Stimulated activated effector memory CD8-positive, alpha-beta T cell treated with anti-CD3 and anti-CD28 coated beads, Interleukin-12 subunit alpha, Interleukin-12 subunit beta, amount 100 ng/mL, for 72 hours (primary cell): ENCODE measurements around the gene MAP7D3.
A peak's percentile ranks its signal among the peaks of the same experiment; 100 is the strongest.

ENCODE experiments used
- ATAC-seq: fragments of 150-1000 bp; cut with Tn5 transposase; 2 replicates; pipeline ENCODE4 v1.10.0; 2021
- DNase-seq, 2 donors: peaks; one replicate each; pipeline ENCODE4 v3.0.0; 2021 to 2022; ENCODE audit warnings: low spot score in 2 of 2
- H3K27ac Mint-ChIP-seq: one replicate; pipeline ENCODE4 v1.8.0; 2022; ENCODE audit warnings: mild to moderate bottlenecking, mixed read lengths
- H3K36me3 Mint-ChIP-seq: one replicate; pipeline ENCODE4 v1.8.0; 2022; ENCODE audit warnings: mild to moderate bottlenecking, mixed read lengths
- H3K4me1 Mint-ChIP-seq: one replicate; pipeline ENCODE4 v1.8.0; 2022; ENCODE audit warnings: mixed read lengths
- H3K4me3 Mint-ChIP-seq: one replicate; pipeline ENCODE4 v1.8.0; 2022; ENCODE audit warnings: mild to moderate bottlenecking, mixed read lengths
- H3K9me3 Mint-ChIP-seq: one replicate; pipeline ENCODE4 v1.8.0; 2022; ENCODE audit warnings: mixed read lengths

MAP7D3 gene

DNA sequence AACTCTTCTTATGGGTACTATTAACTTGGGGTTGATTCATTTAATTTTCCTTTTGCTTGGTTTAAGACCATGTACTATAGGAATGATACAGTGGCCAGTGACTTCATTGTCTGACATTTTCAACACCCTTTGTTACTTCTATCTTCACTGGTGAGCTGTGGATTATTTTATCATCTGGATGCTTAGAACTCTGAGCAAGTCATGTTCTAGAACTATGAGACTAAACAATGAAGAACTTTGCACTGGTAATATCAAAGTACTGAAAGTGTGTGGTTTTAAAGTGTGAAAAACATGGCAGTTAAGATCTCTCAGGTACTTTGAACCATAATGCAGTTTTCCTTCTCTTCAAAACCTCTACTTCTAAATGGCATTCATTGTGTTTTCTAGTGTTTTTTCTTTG lies 47.8 kb downstream of the MAP7D3 start:
- Mint-ChIP-seq H3K9me3 (no peaks in the 10 kb centered on the region), H3K4me3 (no peak overlapping the region), H3K36me3 (no peaks in the 10 kb centered on the region), H3K27ac (no peak overlapping the region), H3K4me1 (peaks cover 13% of the 10 kb centered on the region)
- no peak for DNase-seq
- ATAC-seq = peak; percentile 78

GRCh38 chrX:136202889-136203288 lies 48.3 kb downstream of the MAP7D3 start:
- H3K4me1 Mint-ChIP-seq = peaks cover 13% of the 10 kb centered on the region
- DNase-seq = no peak
- ATAC-seq = no peak
- no peak overlapping the region for H3K27ac Mint-ChIP-seq
- no peak overlapping the region for H3K4me3 Mint-ChIP-seq
- H3K9me3 Mint-ChIP-seq = no peaks in the 10 kb centered on the region
- no peaks in the 10 kb centered on the region for H3K36me3 Mint-ChIP-seq

GRCh38 chrX:136201601-136202000 lies 49.6 kb downstream of the MAP7D3 start:
- H3K36me3 Mint-ChIP-seq = no peaks in the 10 kb centered on the region
- no peaks in the 10 kb centered on the region for H3K9me3 Mint-ChIP-seq
- no peak for DNase-seq
- no peak for ATAC-seq
- H3K4me1 Mint-ChIP-seq = peaks cover 13% of the 10 kb centered on the region
- H3K4me3 Mint-ChIP-seq = no peak overlapping the region
- H3K27ac Mint-ChIP-seq = no peak overlapping the region

- no peaks in the 10 kb centered on the region for H3K36me3 Mint-ChIP-seq
- DNase-seq (no peak), ATAC-seq (peak; percentile 47)
- H3K4me1 Mint-ChIP-seq = peaks cover 13% of the 10 kb centered on the region
- no peak overlapping the region for H3K4me3 Mint-ChIP-seq
- H3K9me3 Mint-ChIP-seq = no peaks in the 10 kb centered on the region
- no peak overlapping the region for H3K27ac Mint-ChIP-seq
Measured at GRCh38 chrX:136200466-136200865, 50.7 kb downstream of the MAP7D3 start.

DNA sequence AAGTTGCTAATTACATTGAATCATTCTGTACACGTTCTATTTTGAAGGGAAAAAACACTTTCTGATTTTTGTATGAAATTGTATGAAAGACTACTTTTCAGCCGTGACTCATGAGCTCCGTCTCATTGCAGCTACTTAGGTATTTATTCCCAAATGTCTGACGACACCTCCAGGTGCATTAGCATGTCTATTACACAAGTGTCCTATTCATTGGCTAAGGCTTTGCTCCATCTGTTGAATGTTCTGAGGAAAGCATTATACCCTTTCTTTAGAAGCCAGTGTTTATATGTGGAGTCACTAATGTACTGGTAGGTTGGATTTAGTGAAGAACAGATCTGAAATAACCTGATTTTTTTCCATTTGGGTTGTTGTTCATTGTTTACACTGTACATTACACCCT lies 51.8 kb downstream of the MAP7D3 start:
- ATAC-seq = no peak
- Mint-ChIP-seq H3K4me3 (no peak overlapping the region), H3K27ac (no peak overlapping the region), H3K9me3 (no peaks in the 10 kb centered on the region), H3K4me1 (peaks cover 6% of the 10 kb centered on the region), H3K36me3 (no peaks in the 10 kb centered on the region)
- no peak for DNase-seq

GRCh38 chrX:136198678-136199243 lies 52.4 kb downstream of the MAP7D3 start:
- Mint-ChIP-seq H3K4me1 (peaks cover 4% of the 10 kb centered on the region), H3K36me3 (no peaks in the 10 kb centered on the region)
- no peak for ATAC-seq

DNA sequence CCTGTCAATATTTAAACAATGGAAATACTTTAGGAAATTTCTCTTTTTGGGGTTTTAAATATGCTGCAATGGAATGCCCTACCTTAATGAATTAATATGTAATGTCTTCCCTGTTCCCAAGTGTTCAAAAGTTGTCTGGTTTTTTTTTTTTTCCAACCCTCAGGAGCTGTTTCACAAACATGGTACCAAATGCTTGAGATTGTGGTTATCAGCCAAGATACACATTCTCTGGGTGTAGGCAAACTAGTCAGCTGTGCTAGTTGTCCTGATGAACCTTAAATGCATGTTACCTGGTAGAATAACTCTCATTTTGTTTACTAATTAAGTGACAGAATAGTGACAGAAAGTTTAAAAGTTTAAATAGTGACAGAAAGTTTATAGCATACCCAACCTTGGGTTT lies 53.2 kb downstream of the MAP7D3 start:
- no peaks in the 10 kb centered on the region for H3K9me3 Mint-ChIP-seq
- H3K27ac Mint-ChIP-seq = no peak overlapping the region
- ATAC-seq (no peak), DNase-seq (no peak)
- no peak overlapping the region for H3K4me3 Mint-ChIP-seq
- peaks cover 12% of the 10 kb centered on the region for H3K4me1 Mint-ChIP-seq
- no peaks in the 10 kb centered on the region for H3K36me3 Mint-ChIP-seq

More at GRCh38 chrX:136198678-136199243, 52.4 kb downstream of the MAP7D3 start:
- Mint-ChIP-seq H3K27ac (no peak overlapping the region), H3K4me3 (no peak overlapping the region), H3K9me3 (no peaks in the 10 kb centered on the region)
- no peak for DNase-seq

DNA sequence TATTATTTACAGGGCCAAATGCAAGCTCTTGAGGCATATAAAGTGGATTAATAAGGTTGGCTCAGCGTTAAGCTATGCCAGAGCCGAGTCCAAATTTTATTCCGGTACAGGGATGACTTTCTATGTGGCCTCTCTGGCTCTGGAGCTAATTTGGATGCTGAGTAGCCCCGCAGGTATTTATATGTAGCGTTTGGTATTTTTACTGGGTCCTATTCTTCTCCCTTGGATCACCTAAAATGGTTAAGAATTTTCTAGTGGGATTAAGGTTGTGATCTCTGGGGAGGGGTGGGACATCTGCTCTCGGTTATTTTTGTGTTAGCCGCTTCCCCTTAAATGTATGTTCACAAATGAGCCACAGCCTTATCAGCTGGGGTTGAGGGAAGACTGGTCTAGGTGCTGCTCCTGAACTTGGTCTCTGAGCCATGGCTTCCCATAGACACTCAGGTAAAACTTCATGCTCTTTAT lies 54.5 kb downstream of the MAP7D3 start:
- Mint-ChIP-seq H3K4me1 (peaks cover 25% of the 10 kb centered on the region), H3K36me3 (no peaks in the 10 kb centered on the region), H3K9me3 (no peaks in the 10 kb centered on the region), H3K27ac (no peak overlapping the region), H3K4me3 (no peak overlapping the region)
- no peak for ATAC-seq
- DNase-seq = no peak

GRCh38 chrX:136195247-136195646 lies 56.0 kb downstream of the MAP7D3 start:
- Mint-ChIP-seq H3K4me3 (no peak overlapping the region), H3K36me3 (no peaks in the 10 kb centered on the region), H3K9me3 (no peaks in the 10 kb centered on the region), H3K27ac (no peak overlapping the region), H3K4me1 (peaks cover 26% of the 10 kb centered on the region)
- ATAC-seq (no peak), DNase-seq (no peak)

GRCh38 chrX:136194536-136194935 lies 56.7 kb downstream of the MAP7D3 start:
- H3K27ac Mint-ChIP-seq = no peak overlapping the region
- peaks cover 26% of the 10 kb centered on the region for H3K4me1 Mint-ChIP-seq
- no peak for ATAC-seq
- no peaks in the 10 kb centered on the region for H3K9me3 Mint-ChIP-seq
- no peaks in the 10 kb centered on the region for H3K36me3 Mint-ChIP-seq
- H3K4me3 Mint-ChIP-seq = no peak overlapping the region
- no peak for DNase-seq

DNA sequence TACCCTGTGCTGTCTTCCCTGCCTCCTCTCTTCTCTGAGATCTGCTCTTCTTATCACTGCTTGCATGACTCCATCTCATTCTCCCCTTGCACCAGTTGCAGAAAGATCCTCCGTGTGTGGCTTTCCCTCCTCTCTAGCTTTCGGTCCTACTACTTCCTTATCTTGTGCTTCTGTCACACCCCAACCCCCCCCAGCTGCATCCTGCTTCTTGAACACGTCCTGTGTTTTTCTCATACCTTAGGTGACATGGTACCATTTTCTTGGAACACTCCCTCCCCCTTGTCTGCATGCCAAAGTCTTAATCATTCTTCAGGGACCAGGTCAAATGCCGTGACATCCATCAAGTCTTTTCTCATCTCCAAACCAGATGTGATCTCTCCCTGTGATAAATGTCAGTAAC lies 57.4 kb downstream of the MAP7D3 start:
- H3K4me3 Mint-ChIP-seq = peak overlapping the region; percentile 36
- no peaks in the 10 kb centered on the region for H3K36me3 Mint-ChIP-seq
- no peak for DNase-seq
- ATAC-seq = no peak
- peaks cover 26% of the 10 kb centered on the region for H3K4me1 Mint-ChIP-seq
- H3K9me3 Mint-ChIP-seq = no peaks in the 10 kb centered on the region
- peak overlapping the region; percentile 46 for H3K27ac Mint-ChIP-seq

DNA sequence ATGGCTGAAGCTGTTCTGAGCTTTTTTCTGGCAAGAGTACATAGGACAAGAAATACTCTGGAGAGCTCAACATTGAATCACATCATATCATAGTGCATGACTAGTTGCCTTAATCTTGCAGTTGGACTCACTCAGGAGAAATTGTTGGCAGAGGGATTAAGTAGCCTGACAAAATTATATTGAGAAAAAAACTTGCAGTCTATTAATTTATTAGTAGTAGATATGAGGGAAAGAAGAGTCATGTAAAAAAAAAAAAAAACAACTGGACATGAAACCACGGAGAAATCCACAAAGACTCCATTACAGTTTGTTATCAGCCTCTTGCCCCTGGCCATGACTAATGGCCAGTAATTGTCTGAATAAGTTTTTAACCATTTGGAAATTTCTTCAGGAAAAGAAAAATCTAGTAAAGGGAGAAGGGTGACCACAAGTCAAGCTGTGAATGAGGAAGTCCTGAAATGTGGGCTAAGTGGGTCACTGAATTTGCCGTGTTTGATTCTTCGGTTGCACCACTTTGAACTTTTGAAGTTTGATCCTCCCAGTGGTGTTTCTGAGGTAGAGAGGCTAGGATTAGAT lies 58.3 kb downstream of the MAP7D3 start:
- Mint-ChIP-seq H3K4me1 (peaks cover 26% of the 10 kb centered on the region), H3K27ac (peak overlapping the region; percentile 64), H3K9me3 (no peaks in the 10 kb centered on the region), H3K36me3 (no peaks in the 10 kb centered on the region), H3K4me3 (peak overlapping the region; percentile 36)
- DNase-seq (no peak), ATAC-seq (no peak)

GRCh38 chrX:136192135-136192534 lies 59.1 kb downstream of the MAP7D3 start:
- DNase-seq (no peak), ATAC-seq (no peak)
- Mint-ChIP-seq H3K27ac (peak overlapping the region; percentile 64), H3K36me3 (no peaks in the 10 kb centered on the region), H3K9me3 (no peaks in the 10 kb centered on the region), H3K4me3 (no peak overlapping the region), H3K4me1 (peaks cover 26% of the 10 kb centered on the region)

GRCh38 chrX:136191171-136191570 lies 60.0 kb downstream of the MAP7D3 start:
- Mint-ChIP-seq H3K9me3 (no peaks in the 10 kb centered on the region), H3K4me3 (no peak overlapping the region), H3K27ac (no peak overlapping the region), H3K4me1 (peaks cover 26% of the 10 kb centered on the region), H3K36me3 (no peaks in the 10 kb centered on the region)
- no peak for DNase-seq
- ATAC-seq = no peak

DNA sequence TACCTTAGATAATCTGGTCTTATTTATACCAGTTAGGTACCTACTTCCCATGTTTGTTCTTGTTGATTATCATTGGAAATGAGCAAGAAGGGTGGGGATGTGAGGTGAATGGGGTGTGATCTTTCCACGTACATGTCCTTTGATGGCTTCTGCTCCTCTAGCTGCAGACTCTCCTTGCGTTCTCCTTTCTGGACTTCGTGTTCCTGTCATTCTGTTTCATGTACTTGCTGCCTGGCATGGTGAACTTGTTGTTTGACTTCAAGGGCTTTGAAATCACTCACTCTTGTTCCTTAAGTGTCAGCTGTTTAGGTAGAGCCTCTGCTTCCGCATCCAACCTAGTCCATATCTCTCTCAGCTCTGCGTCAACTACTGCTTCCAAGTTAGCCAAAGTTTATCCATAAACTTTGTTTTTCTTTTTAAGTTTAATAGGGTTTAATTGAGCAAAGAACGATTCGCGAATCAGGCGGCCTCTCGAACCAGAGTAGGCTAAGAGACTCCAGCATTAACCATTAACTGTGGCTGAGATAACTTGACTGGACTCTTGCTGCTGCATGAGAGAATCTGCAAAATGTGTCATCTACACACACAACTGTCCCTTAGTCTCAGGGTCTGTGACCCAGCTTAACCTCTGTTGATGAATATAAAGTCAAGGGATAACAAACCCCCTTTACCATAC lies 61.0 kb downstream of the MAP7D3 start:
- Mint-ChIP-seq H3K36me3 (no peaks in the 10 kb centered on the region), H3K27ac (no peak overlapping the region), H3K4me3 (no peak overlapping the region), H3K9me3 (no peaks in the 10 kb centered on the region), H3K4me1 (peaks cover 26% of the 10 kb centered on the region)
- no peak for DNase-seq
- no peak for ATAC-seq

DNA sequence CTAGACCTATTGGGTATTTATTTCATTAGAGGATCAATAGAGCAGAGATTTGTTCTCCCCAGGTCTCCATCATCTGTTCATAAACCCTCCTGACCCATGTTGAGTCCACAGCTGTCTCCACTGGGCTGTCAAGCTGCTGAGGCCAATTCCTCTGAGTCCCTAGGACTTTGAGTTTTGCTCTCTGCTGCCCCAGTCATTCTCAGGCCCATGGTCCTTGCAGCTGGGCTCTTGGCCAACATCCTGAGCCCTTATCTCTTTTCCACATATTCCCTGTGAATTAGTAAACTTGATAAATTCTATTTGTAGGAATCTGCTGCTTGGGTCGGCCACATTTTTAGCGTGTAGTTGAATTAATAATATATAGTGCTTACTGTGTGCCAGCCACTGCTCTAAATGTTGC lies 62.0 kb downstream of the MAP7D3 start:
- Mint-ChIP-seq H3K9me3 (no peaks in the 10 kb centered on the region), H3K4me1 (peaks cover 26% of the 10 kb centered on the region), H3K4me3 (no peak overlapping the region), H3K27ac (no peak overlapping the region), H3K36me3 (no peaks in the 10 kb centered on the region)
- DNase-seq (no peak), ATAC-seq (no peak)
